Measurements from ENCODE around the gene DNAJB4.
"Not testable (repeated sequence)": the region's sequence is repeated elsewhere in the genome, so short reads cannot be mapped to it uniquely, and the experiment has no call there.

The DNAJB4 gene

DNA sequence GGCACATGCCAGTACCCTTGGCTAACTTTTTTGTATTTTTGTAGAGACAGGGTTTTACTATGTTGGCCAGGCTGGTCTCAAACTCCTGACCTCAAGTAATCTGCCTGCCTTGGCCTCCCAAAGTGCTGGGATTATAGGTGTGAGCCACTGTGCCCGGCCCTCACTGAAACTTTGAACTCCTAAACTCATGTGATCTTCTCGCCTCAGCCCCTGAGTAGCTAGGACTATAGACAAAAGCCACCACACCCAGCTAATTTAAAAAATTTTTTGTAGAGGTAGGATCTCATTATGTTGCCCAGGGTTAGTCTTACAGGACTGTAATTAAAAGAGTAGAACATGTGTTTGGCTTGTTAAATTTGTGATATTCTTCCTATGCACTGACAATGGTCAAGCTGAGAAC, 60.1 kb downstream of the DNAJB4 start:
- DNase-seq (ENCODE audit: low read depth in 3 of 3), result not testable (repeated sequence)

All from stimulated activated CD4-positive, alpha-beta T cell treated with anti-CD3 and anti-CD28 coated beads, TNF-alpha, amount 100 ng/mL, for 4 hours (primary cell).